ENCODE results near the gene CD300LF. TPM values are rescaled to one million over a fixed set of nuclear protein-coding genes. Genes with fewer than 3 reads are reported as not detected.

The CD300LF gene
- total and polyA plus RNA-seq, 9 of the 15 experiments (the other 6 are each of a cell fraction or from before 2014, with no cell fraction given) = not detected

DNA sequence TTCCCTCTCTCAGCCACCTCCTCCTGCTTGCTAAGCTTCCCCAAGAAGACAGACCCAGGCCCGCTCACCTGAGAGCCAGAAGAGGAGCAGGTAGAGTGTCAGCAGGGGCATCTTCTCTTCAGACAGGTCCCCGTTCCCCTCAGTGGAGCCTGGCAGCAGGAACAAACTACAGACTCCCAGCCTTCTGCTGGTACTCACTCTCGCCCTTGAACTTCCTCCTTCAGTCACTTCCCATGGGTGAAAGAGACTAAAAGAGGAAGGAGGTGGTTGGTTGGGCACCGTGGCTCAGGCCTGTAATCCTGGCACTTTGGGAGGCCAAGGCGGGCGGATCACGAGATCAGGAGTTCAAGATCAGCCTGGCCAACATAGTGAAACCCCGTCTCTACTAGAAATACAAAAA is at the start of gene CD300LF (continued):
- TF ChIP-seq, protein P1, sequence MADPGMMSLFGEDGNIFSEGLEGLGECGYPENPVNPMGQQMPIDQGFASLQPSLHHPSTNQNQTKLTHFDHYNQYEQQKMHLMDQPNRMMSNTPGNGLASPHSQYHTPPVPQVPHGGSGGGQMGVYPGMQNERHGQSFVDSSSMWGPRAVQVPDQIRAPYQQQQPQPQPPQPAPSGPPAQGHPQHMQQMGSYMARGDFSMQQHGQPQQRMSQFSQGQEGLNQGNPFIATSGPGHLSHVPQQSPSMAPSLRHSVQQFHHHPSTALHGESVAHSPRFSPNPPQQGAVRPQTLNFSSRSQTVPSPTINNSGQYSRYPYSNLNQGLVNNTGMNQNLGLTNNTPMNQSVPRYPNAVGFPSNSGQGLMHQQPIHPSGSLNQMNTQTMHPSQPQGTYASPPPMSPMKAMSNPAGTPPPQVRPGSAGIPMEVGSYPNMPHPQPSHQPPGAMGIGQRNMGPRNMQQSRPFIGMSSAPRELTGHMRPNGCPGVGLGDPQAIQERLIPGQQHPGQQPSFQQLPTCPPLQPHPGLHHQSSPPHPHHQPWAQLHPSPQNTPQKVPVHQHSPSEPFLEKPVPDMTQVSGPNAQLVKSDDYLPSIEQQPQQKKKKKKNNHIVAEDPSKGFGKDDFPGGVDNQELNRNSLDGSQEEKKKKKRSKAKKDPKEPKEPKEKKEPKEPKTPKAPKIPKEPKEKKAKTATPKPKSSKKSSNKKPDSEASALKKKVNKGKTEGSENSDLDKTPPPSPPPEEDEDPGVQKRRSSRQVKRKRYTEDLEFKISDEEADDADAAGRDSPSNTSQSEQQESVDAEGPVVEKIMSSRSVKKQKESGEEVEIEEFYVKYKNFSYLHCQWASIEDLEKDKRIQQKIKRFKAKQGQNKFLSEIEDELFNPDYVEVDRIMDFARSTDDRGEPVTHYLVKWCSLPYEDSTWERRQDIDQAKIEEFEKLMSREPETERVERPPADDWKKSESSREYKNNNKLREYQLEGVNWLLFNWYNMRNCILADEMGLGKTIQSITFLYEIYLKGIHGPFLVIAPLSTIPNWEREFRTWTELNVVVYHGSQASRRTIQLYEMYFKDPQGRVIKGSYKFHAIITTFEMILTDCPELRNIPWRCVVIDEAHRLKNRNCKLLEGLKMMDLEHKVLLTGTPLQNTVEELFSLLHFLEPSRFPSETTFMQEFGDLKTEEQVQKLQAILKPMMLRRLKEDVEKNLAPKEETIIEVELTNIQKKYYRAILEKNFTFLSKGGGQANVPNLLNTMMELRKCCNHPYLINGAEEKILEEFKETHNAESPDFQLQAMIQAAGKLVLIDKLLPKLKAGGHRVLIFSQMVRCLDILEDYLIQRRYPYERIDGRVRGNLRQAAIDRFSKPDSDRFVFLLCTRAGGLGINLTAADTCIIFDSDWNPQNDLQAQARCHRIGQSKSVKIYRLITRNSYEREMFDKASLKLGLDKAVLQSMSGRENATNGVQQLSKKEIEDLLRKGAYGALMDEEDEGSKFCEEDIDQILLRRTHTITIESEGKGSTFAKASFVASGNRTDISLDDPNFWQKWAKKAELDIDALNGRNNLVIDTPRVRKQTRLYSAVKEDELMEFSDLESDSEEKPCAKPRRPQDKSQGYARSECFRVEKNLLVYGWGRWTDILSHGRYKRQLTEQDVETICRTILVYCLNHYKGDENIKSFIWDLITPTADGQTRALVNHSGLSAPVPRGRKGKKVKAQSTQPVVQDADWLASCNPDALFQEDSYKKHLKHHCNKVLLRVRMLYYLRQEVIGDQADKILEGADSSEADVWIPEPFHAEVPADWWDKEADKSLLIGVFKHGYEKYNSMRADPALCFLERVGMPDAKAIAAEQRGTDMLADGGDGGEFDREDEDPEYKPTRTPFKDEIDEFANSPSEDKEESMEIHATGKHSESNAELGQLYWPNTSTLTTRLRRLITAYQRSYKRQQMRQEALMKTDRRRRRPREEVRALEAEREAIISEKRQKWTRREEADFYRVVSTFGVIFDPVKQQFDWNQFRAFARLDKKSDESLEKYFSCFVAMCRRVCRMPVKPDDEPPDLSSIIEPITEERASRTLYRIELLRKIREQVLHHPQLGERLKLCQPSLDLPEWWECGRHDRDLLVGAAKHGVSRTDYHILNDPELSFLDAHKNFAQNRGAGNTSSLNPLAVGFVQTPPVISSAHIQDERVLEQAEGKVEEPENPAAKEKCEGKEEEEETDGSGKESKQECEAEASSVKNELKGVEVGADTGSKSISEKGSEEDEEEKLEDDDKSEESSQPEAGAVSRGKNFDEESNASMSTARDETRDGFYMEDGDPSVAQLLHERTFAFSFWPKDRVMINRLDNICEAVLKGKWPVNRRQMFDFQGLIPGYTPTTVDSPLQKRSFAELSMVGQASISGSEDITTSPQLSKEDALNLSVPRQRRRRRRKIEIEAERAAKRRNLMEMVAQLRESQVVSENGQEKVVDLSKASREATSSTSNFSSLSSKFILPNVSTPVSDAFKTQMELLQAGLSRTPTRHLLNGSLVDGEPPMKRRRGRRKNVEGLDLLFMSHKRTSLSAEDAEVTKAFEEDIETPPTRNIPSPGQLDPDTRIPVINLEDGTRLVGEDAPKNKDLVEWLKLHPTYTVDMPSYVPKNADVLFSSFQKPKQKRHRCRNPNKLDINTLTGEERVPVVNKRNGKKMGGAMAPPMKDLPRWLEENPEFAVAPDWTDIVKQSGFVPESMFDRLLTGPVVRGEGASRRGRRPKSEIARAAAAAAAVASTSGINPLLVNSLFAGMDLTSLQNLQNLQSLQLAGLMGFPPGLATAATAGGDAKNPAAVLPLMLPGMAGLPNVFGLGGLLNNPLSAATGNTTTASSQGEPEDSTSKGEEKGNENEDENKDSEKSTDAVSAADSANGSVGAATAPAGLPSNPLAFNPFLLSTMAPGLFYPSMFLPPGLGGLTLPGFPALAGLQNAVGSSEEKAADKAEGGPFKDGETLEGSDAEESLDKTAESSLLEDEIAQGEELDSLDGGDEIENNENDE (IDR thresholded peaks at IDR 0.05; ENCODE audit: low read depth, low read length) = no peak

Measured in K562 (cell line).